GM19240 (cell line): ENCODE measurements around the gene MYLK3.
"Not testable (repeated sequence)": the region's sequence is repeated elsewhere in the genome, so short reads cannot be mapped to it uniquely, and the experiment has no call there.

Experiments
- DNase-seq: peaks from one replicate; pipeline ENCODE4 v3.0.0; 2011; ENCODE audit warnings: low spot score; ENCODE audit not compliant: insufficient read length

Gene MYLK3

GRCh38 chr16:46747777-46748651, at the start of gene MYLK3:
Gene MYLK3 (minus strand): TSS chr16:46748344. CDS start chr16:46748193, 151 bp downstream.
- DNase-seq = no peak

DNA sequence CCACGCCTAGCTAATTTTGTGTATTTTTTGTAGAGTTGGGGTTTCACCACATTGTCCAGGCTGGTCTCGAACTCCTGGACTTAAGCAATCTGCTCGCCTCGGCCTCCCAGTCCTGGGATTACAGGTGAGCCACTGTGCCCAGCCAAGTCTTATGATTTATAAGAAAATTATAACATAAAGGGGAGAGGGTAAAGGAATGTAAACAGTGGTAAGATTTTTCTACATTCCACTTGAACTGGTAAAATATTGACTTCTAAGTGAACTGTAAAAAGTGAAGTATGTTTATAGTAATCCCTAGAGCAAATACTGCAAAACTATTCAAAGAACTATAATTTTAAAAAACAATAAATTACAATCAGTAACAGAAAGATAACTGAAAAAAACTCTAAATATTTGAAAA, 49.4 kb upstream of the MYLK3 start:
- DNase-seq = no peak

GRCh38 chr16:46796764-46797269, 48.7 kb upstream of the MYLK3 start:
- DNase-seq = no peak

DNA sequence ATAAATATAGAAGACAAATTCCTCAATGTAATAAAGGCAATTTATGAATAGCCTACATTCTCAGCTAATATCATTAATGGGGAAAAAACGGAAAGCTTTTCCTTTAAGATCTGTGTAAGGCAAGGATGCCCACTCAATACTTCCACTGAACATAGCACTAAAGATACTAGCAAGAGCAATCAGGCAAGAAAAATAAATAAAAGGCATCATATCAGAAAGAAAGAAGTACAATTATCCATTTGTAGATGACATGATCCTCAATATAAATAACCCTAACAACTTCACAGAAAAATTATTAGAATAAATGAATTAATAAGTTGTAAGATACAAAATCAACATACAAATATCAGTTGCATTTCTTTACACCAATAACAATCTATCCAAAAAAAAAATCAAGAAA, 45.7 kb upstream of the MYLK3 start:
- no peak for DNase-seq

DNA sequence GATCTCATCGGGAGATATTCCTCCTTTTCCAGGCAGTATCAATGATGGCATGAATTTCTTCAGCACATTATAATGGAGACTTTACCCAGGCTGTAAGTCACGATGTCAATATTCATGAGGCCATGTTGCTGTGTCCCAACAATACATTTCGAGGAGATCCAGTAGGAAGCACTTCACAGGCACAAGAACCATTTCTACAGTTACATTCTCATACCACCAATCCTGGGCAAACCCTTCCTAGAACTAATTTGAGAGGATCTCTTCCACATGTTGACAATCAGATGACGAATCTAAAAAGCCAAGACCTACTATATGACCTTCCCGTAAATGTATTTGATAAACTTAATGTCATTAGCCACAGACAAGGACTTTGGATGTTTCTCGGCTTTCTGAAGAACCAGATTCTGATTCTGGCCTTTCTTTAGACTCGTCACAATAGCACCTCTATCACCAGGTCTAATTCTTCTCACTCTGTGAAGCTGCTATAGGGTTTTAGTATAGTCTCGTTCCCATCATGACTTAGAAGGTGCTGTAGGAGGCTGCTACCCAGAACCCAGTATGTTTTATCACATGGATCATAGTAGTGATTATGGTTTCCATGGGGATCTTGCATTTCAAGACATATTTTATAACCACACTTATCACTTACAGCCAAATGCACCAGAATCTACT, 42.6 kb upstream of the MYLK3 start:
- DNase-seq = no peak

- peak; percentile 59 for DNase-seq
These were observed 41.6 kb upstream of the MYLK3 start for GRCh38 chr16:46789499-46790414.

DNA sequence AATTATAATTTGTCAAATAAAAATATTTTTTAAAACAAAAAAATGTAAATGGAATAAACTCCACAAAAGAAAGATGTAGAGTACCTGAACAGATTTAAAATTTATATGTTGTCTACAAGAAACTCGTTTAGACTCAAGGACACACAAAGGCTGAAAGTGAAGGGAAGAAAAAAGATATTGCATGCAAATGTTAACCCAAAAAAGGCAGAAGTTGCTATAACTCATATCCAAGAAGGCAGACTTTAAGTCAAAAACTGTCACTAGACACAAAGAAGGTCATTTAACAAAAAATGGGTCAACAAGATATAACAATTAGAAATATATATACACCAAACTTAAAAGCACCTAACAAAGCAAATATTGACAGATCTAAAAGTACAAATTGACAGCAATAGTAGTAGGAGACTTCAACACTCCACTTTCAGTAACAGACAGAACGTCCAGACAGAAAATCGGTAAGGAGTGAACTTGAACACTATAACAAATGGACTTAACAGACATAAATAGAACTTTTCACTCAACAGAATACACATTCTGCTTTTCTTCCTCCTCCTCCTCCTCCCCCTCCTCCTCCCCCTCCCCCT, 40.8 kb upstream of the MYLK3 start:
- DNase-seq = no peak

DNA sequence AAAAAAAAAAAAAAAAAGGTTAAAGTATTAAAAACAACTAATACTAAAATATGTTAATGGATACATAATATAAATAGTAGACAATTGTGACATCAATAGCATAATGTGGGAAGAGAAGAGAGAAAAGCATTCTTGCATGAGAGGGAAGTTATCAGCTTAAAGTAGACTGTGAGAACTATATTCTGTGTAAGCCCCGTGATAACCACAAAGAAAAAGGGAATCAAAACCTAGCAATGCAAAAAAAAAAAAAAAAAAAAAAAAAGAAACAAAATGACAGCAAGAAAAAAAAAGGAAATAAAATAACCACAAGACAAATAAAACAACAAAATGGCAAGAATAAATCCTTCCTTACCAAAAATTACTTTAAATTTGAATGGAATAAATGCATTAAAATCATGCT, 39.8 kb upstream of the MYLK3 start:
- no peak for DNase-seq

- no peak for DNase-seq
These were observed 37.1 kb upstream of the MYLK3 start for GRCh38 chr16:46785076-46785845.

- DNase-seq = not testable (repeated sequence)
These were observed 36.4 kb upstream of the MYLK3 start for GRCh38 chr16:46784569-46784968.

DNA sequence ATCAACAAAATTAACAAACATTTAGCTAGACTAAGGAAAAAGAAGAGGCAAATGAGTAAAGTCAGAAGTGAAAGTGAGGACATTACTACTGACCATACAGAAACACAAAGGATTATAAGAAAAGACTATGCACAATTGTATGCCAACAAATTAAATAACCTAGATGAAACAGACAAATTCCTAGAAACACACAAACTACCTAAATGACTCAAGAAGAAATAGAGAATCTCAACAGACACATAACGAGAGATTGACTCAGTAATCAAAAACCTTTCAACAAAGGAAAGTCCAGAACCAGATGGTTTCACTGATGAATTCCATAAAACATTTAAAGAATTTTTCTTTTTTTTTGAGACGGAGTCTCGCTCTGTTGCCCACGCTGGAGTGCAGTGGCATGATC, 35.7 kb upstream of the MYLK3 start:
- DNase-seq = no peak

DNA sequence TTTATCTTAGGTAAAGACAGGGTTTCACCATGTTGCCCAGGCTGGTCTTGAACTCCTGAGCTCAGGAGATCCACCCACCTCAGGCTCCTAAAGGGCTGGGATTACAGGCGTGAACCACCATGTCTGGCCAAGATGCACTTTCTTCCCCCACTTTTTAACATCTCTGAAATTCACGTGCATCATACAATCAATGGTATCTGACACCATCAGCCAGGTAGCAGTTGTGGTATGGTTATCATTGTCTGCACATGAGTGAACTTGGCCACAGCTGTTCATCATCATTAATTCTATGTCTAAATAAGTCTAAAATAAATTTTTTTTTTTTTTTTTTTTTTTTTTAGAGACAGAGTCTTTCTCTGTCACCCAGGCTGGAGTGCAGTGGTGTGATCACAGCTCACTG, 34.2 kb upstream of the MYLK3 start:
- DNase-seq = no peak

DNA sequence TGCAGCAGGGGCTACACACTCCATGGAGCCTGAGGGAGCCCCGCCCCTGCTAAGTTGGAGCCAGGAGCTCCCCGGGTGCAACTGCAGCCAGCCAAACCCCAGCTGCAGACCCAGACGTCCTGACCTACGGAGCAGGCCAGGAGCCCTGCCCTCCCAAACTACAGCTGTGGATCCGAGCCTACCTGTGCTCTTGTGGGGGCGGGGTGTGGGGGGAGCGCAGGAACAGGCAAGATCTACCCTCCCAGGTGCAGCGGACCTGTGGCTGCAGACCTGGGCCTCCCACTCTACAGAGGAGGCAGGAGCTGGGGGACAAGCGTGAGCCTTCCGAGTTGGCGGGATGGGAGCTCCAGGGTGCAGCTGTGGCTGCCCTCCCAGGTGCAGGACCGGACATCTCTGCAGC, 29.7 kb upstream of the MYLK3 start:
- no peak for DNase-seq

GRCh38 chr16:46775214-46775613, 27.1 kb upstream of the MYLK3 start:
- no peak for DNase-seq

DNA sequence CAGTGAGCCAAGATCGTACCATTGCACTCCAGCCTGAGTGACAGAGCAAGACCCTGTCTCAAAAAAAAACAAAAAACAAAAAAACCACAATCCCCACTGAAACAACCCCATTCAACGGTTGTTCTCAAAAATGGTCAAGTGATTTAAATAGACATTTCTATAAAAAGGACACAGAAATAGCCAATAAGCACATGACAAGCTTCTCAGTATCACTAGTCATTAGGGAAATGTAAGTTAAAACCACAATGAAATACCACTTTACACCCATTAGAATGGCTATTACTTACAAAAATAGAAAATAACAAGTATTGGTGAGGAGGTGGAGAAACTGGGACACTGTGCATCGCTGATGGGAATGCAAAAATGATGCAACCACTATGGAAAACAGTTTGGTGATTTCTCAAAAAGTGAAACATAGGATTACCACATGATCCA, 26.6 kb upstream of the MYLK3 start:
- no peak for DNase-seq

- no peak for DNase-seq
These were observed 24.3 kb upstream of the MYLK3 start for GRCh38 chr16:46772463-46772862.

- DNase-seq = no peak
These were observed 20.7 kb upstream of the MYLK3 start for GRCh38 chr16:46768809-46769208.

- no peak for DNase-seq
These were observed 16.9 kb upstream of the MYLK3 start for GRCh38 chr16:46765050-46765449.

GRCh38 chr16:46763147-46763546, 15.0 kb upstream of the MYLK3 start:
- DNase-seq = no peak

DNA sequence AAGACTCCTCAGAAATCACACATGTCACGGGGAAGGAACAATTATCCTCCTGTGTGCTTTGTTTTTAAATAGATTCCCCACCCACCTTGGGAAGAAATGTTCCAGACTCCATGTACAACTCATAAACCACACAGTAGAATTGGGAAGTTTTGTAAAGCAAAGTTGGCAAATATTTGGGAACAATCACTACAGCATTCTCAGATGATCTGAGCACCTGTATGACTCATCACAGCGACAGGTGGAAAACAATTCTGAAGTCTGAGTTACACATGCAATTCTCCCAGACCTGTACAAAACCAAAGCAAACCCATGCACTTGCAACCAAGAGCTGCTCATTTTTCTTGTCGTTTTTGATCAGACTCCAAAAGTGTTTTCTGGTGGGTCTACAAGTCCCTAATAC, 14.4 kb upstream of the MYLK3 start:
- no peak for DNase-seq
